Right ventricle myocardium superior (tissue), 1 donor: ENCODE results near the gene SLC23A2. TPM values are rescaled to one million over a fixed set of nuclear protein-coding genes. Genes with fewer than 3 reads are reported as not detected.
"Not testable (repeated sequence)": the region's sequence is repeated elsewhere in the genome, so short reads cannot be mapped to it uniquely, and the experiment has no call there.

Experiments used
- ATAC-seq: fragments of 200-7000 bp; cut with Tn5 transposase; one replicate; pipeline ENCODE4 v1.9.1; 2020; ENCODE audit warnings: mild to moderate bottlenecking; ENCODE audit not compliant: poor library complexity
- DNase-seq: peaks from one replicate; pipeline ENCODE4 v3.0.0-alpha.2; 2020
- intact Hi-C: fragments of 100-400 bp; cut with DNase I; formaldehyde crosslinking; loops from one replicate; pipeline ENCODE4 v1.11.2; 2022
- total RNA-seq: library from RNA; stranded (reverse); fragmentation: NEBNext Ultra II Directional; extraction: Animal tissue kit (Norgen Biotek cat#: 25700); gene quantifications from one replicate; pipeline ENCODE4 v1.2.1, GENCODE V29; 2021
- donor health status: DM: no; HTN: yes; CAD: no; lungs with severe emphysema.

SLC23A2 gene
- total RNA-seq, 1 donor from 2014 or later = 5.5 TPM

DNA sequence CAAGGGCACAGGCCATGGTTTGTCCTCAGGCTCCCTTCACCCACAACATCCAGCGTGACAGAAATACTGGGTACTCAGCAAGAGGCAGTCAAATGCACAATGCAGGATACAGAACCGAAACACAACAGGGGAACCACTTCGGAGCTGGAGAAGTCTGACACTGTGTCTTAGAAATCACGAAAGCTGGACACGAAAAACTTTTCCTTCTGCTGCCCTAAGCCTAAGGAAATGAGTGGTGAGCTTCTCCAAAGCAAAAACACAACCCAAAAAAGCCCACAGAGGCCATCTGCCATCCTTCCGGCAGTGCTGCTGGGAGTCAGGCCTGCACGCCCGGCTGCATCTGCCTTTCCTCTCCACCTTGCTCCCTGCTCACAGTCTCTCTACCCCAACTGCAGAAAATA, 106.3 kb downstream of the SLC23A2 start:
- intact Hi-C loops = no loop called here
- DNase-seq = no peak
- no peak for ATAC-seq

DNA sequence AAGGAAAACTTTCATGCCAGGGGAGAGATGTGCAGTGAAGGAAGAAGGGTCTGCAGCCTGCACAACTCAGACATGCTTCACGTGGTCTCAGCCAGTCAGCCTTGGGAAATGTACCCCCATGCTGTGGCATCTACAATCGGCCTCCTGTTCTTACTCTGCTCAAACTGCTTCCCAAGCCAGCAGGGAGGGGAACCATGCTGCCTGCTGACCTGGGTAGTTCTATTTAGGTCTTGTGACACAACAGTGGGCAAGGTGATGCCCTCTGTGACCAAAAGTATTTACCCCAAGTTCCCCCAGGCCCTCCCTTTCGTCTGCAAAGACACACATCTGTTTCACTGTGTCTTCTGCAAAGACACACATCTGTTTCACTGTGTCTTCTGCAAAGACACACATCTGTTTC, 106.9 kb downstream of the SLC23A2 start:
- ATAC-seq = no peak
- intact Hi-C loops = no loop called here
- DNase-seq = no peak

DNA sequence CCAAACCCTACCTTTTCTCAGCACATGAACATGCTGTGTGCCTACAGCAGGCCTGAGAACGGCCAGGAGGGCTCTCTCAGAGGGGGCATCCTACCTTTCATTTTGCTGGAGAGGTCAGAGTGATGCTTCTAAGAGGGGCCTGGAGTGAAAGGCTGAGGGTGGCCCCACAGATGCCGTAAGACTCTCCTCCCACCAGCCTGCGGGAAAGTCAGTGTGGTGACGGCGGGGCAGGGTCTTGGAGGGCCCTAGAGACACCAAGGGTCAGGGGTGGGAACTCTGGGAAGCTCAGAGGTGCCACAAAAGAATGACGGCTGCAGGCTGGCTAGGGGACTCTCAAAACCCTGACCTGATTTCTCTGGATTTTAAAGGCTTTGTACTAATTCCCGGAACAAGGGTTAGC, 107.6 kb downstream of the SLC23A2 start:
- intact Hi-C loops = no loop called here

DNA sequence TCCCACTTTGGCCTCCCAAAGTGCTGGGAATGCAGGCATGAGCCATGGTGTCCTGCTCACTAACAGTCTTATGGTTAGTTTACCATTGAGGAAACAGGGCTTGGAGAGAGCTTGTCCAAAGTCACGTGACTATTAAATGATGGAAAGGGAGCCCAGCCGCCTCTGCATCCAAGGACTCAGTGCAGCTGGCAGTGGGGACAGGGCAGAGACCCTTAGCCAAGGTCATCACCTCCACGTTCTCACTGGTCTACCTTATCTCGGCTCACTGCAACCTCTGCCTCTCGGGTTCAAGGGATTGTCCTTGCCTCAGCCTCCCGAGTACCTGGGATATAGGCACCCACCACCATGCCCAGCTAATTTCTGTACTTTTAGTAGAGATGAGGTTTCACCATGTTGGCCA, 109.3 kb downstream of the SLC23A2 start:
- no peak for DNase-seq
- no peak for ATAC-seq
- intact Hi-C loops = no loop called here

More for the DNA sequence above, 107.6 kb downstream of the SLC23A2 start:
- DNase-seq (no peak), ATAC-seq (no peak)

DNA sequence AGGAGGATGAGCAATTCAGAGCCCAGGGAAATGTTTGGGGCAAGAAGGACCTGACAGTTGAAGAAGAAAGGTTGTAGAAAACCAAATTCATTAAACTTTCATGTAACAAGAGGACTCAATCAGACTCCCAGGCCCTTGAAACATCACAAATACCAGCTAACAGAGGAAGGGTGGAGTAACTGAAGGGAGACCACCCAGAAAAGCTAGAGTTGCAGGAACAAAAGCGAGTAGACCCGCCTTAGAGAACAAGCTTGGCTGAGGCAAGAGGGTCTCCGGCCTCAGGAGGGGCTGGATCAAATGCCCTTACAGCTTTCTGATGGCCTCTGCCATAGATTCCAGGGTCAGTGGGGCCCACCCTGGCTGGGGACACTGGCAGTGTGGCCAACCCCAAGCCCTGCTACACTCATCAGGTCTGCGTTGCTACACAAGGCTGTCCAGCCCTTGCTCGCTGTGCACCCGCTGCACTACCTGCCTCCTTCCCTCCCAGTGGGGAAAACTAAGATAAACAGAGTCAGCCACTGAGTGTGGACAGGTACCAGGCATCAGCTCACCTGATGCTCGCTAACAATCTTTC, 110.0 kb downstream of the SLC23A2 start:
- intact Hi-C loops = no loop called here
- ATAC-seq (no peak), DNase-seq (no peak)

DNA sequence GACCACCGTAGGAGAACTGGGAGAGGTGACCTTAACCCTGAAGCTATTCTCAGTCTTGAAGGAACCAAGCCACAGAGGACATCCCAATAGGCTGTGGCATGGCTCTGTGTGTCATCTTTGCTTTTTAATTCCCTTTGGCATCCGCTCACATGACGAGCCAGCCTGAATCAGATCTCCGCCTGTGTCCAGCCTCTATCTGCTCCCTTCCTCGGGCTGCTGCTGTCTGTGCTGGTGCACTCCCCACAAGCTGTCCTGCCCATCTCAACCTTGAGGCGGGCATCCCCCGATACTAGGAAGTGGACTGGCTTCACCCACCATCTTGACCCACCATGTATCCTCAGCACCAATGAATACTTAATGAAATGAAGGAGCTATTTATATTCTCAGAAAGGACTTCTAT, 111.9 kb downstream of the SLC23A2 start:
- DNase-seq (no peak), ATAC-seq (no peak)
- intact Hi-C loops = no loop called here

DNA sequence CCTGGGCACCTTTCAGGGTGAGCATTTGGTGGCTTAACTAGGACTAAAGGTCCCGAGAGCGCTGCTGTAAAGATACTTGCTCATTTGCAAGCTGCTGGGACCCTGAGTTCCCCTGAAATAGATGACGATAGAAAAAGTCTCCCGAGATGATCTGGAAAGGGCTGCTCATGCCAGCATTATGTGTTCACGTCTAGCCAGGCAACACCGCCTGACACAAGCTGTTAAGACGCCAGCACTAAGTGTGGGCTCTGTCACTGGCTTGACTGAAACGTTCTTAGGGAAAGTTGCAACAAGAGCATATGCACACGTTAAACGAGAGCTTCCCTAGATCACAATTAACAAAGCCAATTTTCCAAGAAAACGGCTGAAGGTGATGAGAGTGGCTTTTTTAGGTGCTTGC, 113.7 kb downstream of the SLC23A2 start:
- no peak for ATAC-seq
- DNase-seq = no peak
- intact Hi-C loops = no loop called here

DNA sequence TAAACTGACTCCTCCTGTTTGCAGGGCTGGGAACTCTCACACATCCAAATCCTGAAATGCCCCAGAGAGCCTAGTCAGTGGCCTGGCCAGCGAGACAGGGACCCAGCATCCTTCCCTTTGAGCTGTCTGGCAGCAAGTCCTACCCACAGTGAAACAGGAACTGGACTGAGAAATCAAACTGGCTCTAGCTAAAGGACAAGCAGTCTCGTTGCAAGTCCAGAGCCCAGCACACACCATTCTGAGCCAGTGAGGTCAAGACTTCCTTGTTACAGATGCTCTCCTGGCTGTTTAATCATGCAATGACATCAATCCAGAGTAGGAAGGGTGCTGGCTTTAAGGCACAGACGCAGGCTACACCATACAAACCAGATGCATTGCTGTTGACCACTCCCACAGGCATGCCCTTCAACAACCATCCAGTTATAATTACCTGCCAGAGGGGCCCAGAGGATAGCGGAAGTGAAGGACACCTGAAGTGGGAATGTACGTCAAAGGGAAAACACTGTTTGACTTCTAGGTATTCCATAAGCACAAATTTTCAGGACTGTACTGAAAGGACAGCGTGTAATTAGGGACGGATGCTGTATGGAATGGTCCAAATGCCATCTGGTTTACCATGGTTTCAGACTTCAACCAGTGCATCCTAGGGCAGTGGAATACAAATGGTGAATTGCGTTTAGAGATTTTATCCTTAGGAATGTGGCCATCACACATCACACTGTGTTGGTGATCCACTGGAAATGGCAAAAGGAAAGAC, 114.4 kb downstream of the SLC23A2 start:
- no peak for ATAC-seq
- DNase-seq = no peak
- intact Hi-C loops = no loop called here

DNA sequence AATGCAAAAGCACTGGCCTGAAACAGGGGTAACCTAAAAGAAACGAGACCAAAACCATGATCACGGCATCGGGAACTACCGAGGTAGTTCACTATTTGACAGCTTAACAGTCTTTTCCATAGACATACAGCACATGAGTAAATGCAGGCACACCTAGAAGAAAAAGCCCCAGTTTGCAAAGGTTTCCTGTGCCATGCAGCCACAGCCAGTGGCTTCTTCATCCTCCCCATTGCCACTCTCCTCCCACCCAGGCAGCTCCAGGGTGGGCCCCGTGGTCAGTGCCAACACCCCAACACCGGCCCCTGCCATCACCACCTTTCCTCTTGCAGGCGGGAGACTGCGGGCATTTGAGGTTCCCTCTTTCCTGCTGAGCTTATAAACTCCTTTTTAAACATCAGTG, 115.4 kb downstream of the SLC23A2 start:
- ATAC-seq = no peak
- no peak for DNase-seq
- intact Hi-C loops = no loop called here

DNA sequence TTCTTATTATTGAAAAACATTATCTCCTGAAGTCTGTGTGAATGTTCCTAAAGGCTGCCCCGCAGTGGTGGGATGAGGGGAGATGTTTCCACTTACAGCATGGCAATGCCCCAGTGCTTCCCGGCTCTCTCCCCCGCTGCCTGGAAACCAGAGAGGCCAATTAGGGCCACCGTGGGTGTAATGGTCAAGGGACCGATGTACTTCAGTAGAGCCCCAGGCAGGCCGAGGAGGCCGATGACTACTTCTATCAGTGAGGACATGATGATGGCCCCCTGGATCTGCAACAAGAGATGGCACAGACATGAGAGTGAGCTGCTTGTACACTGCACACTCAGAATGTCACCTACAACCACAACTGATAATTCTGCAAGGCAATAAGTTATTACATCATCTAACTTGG, 117.8 kb downstream of the SLC23A2 start:
- intact Hi-C loops = no loop called here
- DNase-seq (no peak), ATAC-seq (no peak)

DNA sequence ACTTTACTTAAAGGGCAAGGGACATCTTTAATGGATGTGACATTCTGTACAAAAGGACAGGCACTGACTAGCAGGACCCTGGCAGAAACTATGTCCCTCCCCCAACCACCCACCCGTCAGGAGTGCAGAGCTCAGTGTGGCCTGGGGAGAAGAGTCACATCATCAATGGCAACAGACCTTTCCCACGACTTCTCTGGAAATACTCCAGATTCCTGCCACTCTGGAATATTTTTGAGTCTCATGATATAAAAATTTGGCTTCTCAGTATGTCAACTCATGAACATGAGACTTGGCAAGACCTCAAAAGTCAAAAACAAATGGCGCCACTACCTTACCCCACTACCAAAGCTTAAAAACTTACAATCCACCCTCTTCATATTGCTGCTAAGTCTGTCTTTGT, 118.3 kb downstream of the SLC23A2 start:
- intact Hi-C loops = no loop called here
- ATAC-seq (no peak), DNase-seq (no peak)

DNA sequence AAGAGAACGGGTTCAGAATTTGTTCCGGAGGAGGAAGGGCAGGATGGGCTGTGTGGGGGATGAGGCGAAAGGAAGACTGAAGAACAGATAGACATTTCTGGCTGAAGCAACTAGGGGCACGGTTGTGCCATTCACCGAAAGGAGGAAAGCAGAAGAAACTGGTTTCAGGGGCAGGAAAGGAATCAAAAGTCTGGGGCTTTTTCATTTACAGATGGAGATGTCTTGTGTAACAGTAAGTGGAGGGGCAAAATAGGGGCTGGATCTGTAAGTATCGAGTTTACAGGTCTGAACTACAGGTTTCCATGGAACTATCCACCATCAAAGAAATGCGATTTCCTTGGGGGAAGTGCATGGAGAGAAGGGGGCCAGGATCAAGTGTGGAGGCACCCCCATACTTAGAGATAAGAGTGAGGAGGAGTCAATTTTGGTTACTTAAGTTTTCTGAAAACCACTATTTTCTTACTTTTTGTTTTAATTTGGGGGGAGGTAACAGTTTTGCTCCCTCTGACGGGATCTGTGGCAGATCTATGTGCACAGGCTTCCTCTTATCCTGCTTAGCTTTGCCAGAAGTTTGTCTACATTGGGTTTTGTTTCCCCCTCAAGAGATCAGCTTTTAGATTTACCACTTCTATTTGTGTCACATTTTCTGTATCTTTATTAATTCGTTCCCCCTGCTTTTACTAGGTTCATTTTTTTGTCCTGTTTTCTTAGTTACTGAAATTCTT, 120.1 kb downstream of the SLC23A2 start:
- intact Hi-C loops = no loop called here
- ATAC-seq (no peak), DNase-seq (no peak)

DNA sequence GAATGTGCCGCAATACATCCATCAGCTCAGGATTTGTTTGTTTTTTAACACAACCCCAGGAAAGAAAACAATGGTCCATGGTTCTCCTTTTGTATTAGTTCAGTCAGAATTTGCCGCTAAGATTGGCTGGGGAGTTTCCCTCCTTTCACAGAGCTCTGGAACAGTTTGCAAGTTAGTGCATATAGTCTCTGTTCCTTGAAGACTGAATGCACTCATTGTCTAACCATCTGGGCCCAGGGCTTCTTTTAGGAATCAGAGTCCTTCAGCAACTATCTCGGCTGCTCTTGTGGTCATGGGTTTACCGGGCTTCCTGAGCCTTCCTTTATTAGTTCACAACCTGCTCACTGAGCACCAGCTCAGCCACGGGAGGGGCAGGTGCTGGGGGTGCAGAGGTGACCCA, 121.3 kb downstream of the SLC23A2 start:
- DNase-seq (no peak), ATAC-seq (no peak)
- intact Hi-C loops = no loop called here

DNA sequence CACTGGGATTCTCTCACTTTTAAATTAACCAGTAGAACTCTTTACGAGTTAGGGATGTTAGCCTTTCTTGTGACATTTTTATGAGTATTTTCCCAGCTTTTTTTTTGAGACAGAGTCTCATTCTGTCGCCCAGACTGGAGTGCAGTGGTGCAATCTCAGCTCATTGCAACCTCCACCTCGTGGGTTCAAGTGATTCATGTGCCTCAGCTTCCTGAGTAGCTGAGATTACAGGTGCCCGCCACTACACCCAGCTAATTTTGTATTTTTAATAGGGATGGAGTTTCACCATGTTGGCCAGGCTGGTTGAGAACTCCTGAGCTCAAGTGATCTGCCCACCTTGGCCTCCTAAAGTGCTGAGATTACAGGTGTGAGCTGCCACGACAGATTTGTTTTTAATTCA, 123.2 kb downstream of the SLC23A2 start:
- DNase-seq, ATAC-seq, intact Hi-C loops: not testable (repeated sequence)

DNA sequence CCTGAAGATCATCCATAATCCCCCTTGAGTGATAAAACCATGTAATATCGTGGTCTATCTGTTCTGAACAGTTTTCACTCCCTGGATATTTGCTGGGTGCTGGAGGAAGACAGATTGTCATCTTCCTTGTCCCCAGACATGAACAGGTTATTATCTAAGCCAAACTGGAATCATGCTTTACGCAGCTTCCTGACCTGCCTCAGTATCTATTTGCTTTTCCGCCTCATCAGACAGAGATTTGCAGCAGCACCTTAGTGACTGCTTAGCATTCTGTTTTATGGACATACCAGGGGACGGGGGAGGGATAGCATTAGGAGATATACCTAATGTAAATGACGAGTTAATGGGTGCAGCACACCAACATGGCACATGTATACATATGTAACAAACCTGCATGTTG, 124.6 kb downstream of the SLC23A2 start:
- DNase-seq = no peak
- intact Hi-C loops = no loop called here
- ATAC-seq = no peak

DNA sequence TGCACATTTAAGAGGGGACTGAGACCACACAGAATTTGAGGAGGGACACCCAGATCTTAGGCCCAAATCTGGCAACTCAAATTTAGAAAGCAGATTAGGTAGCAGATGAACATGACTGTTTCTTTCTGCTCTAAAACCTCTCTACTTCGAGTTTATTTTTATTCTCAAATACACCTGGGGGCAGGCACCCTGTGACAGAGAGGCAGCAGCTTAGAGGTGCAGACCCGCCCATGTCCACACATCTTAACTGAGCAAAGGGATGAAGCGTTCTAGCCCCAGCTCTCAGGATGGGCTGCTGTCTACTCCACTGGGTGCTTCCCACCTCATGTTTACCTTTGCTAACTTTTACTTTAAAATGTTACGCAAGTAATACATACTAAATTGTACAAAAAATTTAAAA, 125.0 kb downstream of the SLC23A2 start:
- intact Hi-C loops = no loop called here
- no peak for ATAC-seq
- DNase-seq = no peak

DNA sequence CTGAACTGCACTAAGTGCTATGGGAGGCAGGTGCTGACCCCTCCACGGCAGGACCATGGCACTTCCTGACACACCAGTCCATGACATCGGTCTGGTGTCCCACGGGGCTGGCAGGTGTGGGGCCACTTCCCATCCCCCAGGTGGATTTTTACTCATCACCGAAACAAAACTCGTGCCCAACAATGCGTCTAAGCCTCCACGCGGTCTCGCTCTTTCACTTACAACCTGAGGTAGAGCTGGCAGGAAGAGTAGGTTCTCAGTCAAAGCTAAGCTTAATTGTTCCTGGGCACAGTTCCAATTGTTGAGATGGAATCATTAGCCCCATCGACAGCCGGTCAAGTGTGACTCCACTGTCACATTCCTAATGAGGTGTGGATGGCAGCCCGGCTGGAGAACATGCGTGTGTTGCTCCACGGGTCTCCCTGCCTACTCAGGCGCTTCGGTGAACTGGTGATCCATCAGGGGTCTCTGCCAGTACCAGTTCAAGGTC, 125.7 kb downstream of the SLC23A2 start:
- intact Hi-C loops = no loop called here
- peak; percentile 86 for ATAC-seq
- no peak for DNase-seq

DNA sequence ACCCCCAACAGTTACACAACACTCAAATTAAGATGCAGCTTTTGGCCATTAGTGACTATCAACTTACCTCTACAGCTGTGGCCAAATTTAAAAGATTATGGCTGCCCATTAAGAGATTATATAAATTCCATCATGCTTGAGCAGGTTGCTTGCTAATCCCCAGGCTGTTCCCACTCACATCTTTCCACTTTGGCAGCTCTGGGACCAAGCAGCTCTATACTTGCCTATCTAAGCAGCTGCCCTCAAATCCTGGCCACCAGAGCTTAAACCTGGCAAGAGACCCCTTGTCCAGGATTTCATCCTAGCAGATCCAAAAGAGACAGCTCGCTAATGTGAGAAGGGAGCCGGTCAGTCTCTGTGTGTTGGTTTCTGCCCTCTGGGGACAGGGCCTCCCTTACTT, 127.9 kb downstream of the SLC23A2 start:
- no peak for ATAC-seq
- intact Hi-C loops = no loop called here

DNA sequence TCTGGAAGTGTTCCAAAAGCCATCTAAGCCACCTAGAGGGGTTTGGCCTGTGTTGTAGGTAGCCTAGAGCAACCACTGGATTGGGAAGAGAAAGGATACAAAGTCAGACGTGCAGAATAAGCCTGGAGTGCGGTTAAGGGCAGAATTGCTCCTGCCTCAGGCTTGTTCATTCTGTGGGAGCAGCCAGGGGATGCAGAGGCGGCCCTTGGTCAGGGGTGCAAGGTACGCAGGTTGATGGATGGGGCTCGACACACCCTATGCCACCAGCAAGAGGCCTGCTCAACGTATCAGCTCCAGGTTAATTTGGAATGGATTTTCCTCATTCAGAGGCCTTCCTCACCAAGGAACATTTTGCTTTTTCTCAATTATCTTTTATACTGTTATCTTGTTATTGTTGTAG, 129.8 kb downstream of the SLC23A2 start:
- DNase-seq (no peak), ATAC-seq (no peak)
- intact Hi-C loops = no loop called here

More for the DNA sequence above, 127.9 kb downstream of the SLC23A2 start:
- DNase-seq = no peak

DNA sequence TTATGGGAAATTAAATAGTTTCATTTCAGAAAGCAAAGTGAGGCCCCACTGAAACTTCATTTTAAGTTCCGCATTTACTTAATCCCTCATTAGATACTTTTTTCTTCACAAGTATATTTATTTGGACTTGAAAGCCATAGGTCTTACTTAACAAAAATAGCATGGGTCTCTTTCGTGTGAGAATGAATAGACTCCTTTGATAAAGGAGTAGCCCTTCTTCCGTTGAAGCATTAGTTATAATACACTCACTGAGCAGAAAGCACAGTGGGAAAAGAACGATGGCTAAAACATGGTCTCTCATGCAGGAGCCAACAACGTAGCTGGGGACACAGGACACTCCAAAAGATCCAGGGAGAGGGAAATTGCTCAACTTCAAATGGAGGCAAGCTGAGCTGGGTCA, 130.4 kb downstream of the SLC23A2 start:
- ATAC-seq (no peak), DNase-seq (no peak)
- intact Hi-C loops = no loop called here
